Astrocyte (in vitro differentiated cells and primary cell): ENCODE measurements around the gene XIRP1. TPM values are rescaled to one million over a fixed set of nuclear protein-coding genes. Genes with fewer than 3 reads are reported as not detected.
A peak's percentile ranks its signal among the peaks of the same experiment; 100 is the strongest.

Source experiments
- DNase-seq: peaks from one replicate; pipeline ENCODE4 v3.0.0-alpha.2; 2010; ENCODE audit warnings: low read depth
- FAIRE-seq: peaks from 2 replicates; lab custom pipeline; 2011; peaks lifted over from hg19 to GRCh38; lab: Jason Lieb, UNC
- H2AFZ ChIP-seq: 2 replicates; pipeline ENCODE4 v1.6.0; 2012; ENCODE audit warnings: low read depth, low read length, inconsistent platforms
- H3K27ac ChIP-seq: 2 replicates; pipeline ENCODE4 v1.5.1; 2011; ENCODE audit warnings: low read depth, low read length, inconsistent platforms
- H3K27me3 ChIP-seq: 2 replicates; pipeline ENCODE4 v1.6.0; 2011; ENCODE audit warnings: low read length, inconsistent platforms; ENCODE audit not compliant: insufficient read depth
- H3K36me3 ChIP-seq: 2 replicates; pipeline ENCODE4 v1.5.1; 2011; ENCODE audit warnings: low read length, inconsistent platforms; ENCODE audit not compliant: insufficient read depth
- H3K4me1 ChIP-seq: 2 replicates; pipeline ENCODE4 v1.5.1; 2011; ENCODE audit warnings: low read length, inconsistent platforms; ENCODE audit not compliant: insufficient read depth
- H3K4me2 ChIP-seq: 2 replicates; pipeline ENCODE4 v1.6.0; 2012; ENCODE audit warnings: low read length, inconsistent platforms
- H3K4me3 ChIP-seq: 2 replicates; pipeline ENCODE4 v1.5.1; 2011; ENCODE audit warnings: low read depth, mild to moderate bottlenecking, low read length, inconsistent platforms; ENCODE audit not compliant: insufficient read depth
- H3K79me2 ChIP-seq: 2 replicates; pipeline ENCODE4 v1.6.0; 2012; ENCODE audit warnings: mild to moderate bottlenecking, low read length, inconsistent platforms; ENCODE audit not compliant: insufficient read depth
- H3K9ac ChIP-seq: 2 replicates; pipeline ENCODE4 v1.6.0; 2012; ENCODE audit warnings: mild to moderate bottlenecking, low read length, inconsistent platforms
- H3K9me3 ChIP-seq: 2 replicates; pipeline ENCODE4 v1.5.1; 2012; ENCODE audit warnings: low read depth, mild to moderate bottlenecking, low read length, inconsistent platforms; ENCODE audit not compliant: insufficient read depth
- H4K20me1 ChIP-seq: 2 replicates; pipeline ENCODE4 v1.6.0; 2012; ENCODE audit warnings: low read length, inconsistent platforms; ENCODE audit not compliant: insufficient read depth
- H3K27ac Mint-ChIP-seq: one replicate; pipeline ENCODE4 v1.8.0; 2021; ENCODE audit warnings: mild to moderate bottlenecking, mixed read lengths; ENCODE audit not compliant: unreplicated experiment
- H3K27me3 Mint-ChIP-seq: one replicate; pipeline ENCODE4 v1.8.0; 2021; ENCODE audit warnings: low read depth, mixed read lengths; ENCODE audit not compliant: unreplicated experiment
- H3K36me3 Mint-ChIP-seq: one replicate; pipeline ENCODE4 v1.8.0; 2021; ENCODE audit warnings: low read depth, mixed read lengths; ENCODE audit not compliant: unreplicated experiment
- H3K4me1 Mint-ChIP-seq: one replicate; pipeline ENCODE4 v1.8.0; 2021; ENCODE audit warnings: low read depth, mixed read lengths; ENCODE audit not compliant: unreplicated experiment
- H3K4me3 Mint-ChIP-seq: one replicate; pipeline ENCODE4 v1.8.0; 2021; ENCODE audit warnings: mild to moderate bottlenecking, moderate library complexity, mixed read lengths; ENCODE audit not compliant: unreplicated experiment
- H3K9me3 Mint-ChIP-seq: one replicate; pipeline ENCODE4 v1.8.0; 2021; ENCODE audit warnings: mild to moderate bottlenecking, mixed read lengths; ENCODE audit not compliant: unreplicated experiment
- EZH2 ChIP-seq: IDR thresholded peaks from 2 replicates; pipeline ENCODE4 v1.6.1; 2012; ENCODE audit warnings: mild to moderate bottlenecking, low read length, inconsistent platforms; ENCODE audit not compliant: insufficient read depth
- total RNA-seq: library from RNA; stranded (reverse); gene quantifications from 2 replicates; pipeline ENCODE4 v1.2.1, GENCODE V29; 2021
- TF ChIP-seq, protein P1 (sequence below): IDR thresholded peaks from 2 replicates; pipeline ENCODE4 v1.5.1; 2011; ENCODE audit warnings: low read depth, mild to moderate bottlenecking, inconsistent platforms, low read length, moderate library complexity; ENCODE audit not compliant: insufficient read depth

The XIRP1 gene
- total RNA-seq, 1 donor from 2014 or later = 1.1 TPM

DNA sequence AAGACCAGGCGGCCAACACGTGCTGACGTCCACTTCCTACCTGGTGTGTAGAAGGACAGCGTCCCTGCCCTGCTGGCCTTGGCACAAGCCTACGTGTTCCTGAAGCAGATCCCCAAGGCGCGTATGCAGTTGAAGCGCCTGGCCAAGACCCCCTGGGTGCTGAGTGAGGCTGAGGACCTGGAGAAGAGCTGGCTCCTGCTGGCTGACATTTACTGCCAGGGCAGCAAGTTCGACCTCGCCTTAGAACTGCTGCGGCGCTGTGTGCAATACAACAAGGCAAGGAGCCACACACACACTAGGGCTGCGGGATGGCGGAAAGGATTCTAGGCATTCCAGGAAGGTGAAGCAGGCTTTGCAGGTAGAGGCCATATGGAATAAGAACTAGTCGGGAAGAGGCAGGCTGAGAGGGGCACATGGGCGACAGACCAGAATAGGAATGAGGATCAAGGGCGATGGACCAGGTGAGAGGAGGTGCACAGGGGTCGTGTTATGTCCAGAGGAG, 54.9 kb downstream of the XIRP1 start:
- FAIRE-seq = no peak
- no peak overlapping the region for H3K4me3 ChIP-seq
- H3K9me3 Mint-ChIP-seq = no peaks in the 10 kb centered on the region

DNA sequence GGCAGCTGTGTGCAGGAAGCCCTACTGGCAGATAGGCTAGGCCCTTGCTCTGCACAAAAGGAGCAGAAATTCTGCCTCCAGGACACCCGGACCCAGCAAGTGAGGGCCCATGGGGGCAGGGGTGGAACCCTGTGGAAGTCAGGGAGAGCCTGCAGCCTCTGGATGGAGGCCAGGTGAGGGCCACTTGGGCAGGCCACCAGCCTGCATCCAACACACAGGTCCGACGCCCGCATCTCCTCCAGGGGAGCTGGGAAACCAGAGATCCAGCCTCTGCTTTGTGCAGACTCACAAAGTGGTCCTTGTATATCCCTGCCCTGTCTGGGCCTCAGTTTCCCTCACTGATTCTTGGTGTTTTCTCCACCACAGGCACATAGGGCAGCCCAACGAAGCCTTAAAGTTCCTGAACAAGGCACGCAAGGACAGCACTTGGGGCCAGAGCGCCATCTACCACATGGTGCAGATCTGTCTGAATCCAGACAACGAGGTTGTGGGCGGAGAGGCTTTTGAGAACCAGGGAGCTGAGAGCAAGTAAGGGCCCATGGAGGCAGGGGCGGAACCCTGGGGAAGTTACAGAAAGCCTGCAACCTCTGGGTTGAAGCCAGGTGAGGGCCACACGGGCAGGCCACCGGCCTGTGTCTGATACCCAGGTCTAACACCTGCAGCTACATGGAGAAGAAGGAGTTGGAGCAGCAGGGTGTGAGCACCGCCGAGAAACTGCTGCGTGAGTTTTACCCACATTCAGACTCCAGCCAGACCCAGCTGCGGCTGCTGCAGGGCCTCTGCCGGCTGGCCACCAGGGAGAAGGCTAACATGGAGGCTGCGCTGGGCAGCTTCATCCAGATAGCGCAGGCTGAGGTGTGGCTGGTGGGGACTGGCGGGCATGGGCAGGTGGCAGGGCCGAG, 55.6 kb downstream of the XIRP1 start:
- FAIRE-seq (no peak), DNase-seq (no peak)
- Histone ChIP-seq H4K20me1 (peaks cover 44% of the 10 kb centered on the region), H3K9ac (no peak overlapping the region), H3K4me2 (no peak overlapping the region), H3K79me2 (peaks cover 24% of the 10 kb centered on the region), H3K36me3 (peaks cover 20% of the 10 kb centered on the region), H3K9me3 (no peaks in the 10 kb centered on the region), H2AFZ (no peak overlapping the region), H3K4me3 (no peak overlapping the region), H3K4me1 (peaks cover 12% of the 10 kb centered on the region), H3K27me3 (no peaks in the 10 kb centered on the region), H3K27ac (no peak overlapping the region)
- peaks cover 8% of the 10 kb centered on the region for H3K27me3 Mint-ChIP-seq
- no peak for TF ChIP-seq EZH2
- TF ChIP-seq, protein P1, sequence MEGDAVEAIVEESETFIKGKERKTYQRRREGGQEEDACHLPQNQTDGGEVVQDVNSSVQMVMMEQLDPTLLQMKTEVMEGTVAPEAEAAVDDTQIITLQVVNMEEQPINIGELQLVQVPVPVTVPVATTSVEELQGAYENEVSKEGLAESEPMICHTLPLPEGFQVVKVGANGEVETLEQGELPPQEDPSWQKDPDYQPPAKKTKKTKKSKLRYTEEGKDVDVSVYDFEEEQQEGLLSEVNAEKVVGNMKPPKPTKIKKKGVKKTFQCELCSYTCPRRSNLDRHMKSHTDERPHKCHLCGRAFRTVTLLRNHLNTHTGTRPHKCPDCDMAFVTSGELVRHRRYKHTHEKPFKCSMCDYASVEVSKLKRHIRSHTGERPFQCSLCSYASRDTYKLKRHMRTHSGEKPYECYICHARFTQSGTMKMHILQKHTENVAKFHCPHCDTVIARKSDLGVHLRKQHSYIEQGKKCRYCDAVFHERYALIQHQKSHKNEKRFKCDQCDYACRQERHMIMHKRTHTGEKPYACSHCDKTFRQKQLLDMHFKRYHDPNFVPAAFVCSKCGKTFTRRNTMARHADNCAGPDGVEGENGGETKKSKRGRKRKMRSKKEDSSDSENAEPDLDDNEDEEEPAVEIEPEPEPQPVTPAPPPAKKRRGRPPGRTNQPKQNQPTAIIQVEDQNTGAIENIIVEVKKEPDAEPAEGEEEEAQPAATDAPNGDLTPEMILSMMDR = no peak
- H3K27ac Mint-ChIP-seq = no peak overlapping the region
- no peaks in the 10 kb centered on the region for H3K9me3 Mint-ChIP-seq
- H3K4me3 Mint-ChIP-seq = no peak overlapping the region
- H3K36me3 Mint-ChIP-seq = peaks cover 29% of the 10 kb centered on the region
- peaks cover 30% of the 10 kb centered on the region for H3K4me1 Mint-ChIP-seq

More for the DNA sequence above, 54.9 kb downstream of the XIRP1 start:
- Mint-ChIP-seq H3K36me3 (peaks cover 29% of the 10 kb centered on the region), H3K27ac (no peak overlapping the region), H3K4me3 (peak overlapping the region; percentile 20), H3K4me1 (peaks cover 33% of the 10 kb centered on the region), H3K27me3 (peaks cover 7% of the 10 kb centered on the region)
- Histone ChIP-seq H3K9ac (no peak overlapping the region), H3K9me3 (no peaks in the 10 kb centered on the region), H3K36me3 (peaks cover 23% of the 10 kb centered on the region), H3K79me2 (peaks cover 31% of the 10 kb centered on the region), H3K27ac (no peak overlapping the region), H3K27me3 (no peaks in the 10 kb centered on the region), H4K20me1 (peaks cover 51% of the 10 kb centered on the region), H2AFZ (no peak overlapping the region), H3K4me2 (no peak overlapping the region), H3K4me1 (peaks cover 12% of the 10 kb centered on the region)
- no peak for DNase-seq
- no peak for TF ChIP-seq EZH2
- TF ChIP-seq, protein P1 = no peak
